Upper lobe of right lung (tissue), 1 donor: ENCODE measurements around the gene EAF2. TPM values are rescaled to one million over a fixed set of nuclear protein-coding genes. Genes with fewer than 3 reads are reported as not detected.
A peak's percentile ranks its signal among the peaks of the same experiment; 100 is the strongest.

Source experiments
- ATAC-seq: fragments of 200-7000 bp; cut with Tn5 transposase; one replicate; pipeline ENCODE4 v1.9.1; 2020; ENCODE audit warnings: mild to moderate bottlenecking, moderate library complexity
- DNase-seq: peaks from one replicate; pipeline ENCODE4 v3.0.0-alpha.2; 2020
- H3K27ac ChIP-seq: fragments of 200-600 bp; one replicate; pipeline ENCODE4 v1.8.0; 2022
- H3K27me3 ChIP-seq: fragments of 200-600 bp; one replicate; pipeline ENCODE4 v1.8.0; 2022; ENCODE audit warnings: mild to moderate bottlenecking
- H3K36me3 ChIP-seq: fragments of 200-600 bp; one replicate; pipeline ENCODE4 v1.8.0; 2022
- H3K4me1 ChIP-seq: fragments of 200-600 bp; one replicate; pipeline ENCODE4 v1.8.0; 2022
- H3K4me3 ChIP-seq: fragments of 200-600 bp; one replicate; pipeline ENCODE4 v1.8.0; 2022; ENCODE audit warnings: mild to moderate bottlenecking
- H3K9me3 ChIP-seq: fragments of 200-600 bp; one replicate; pipeline ENCODE4 v1.8.0; 2022
- intact Hi-C: fragments of 100-400 bp; cut with DNase I; formaldehyde crosslinking; loops from one replicate; pipeline ENCODE4 v1.11.0; 2022
- long read RNA-seq: library from polyadenylated mRNA; unstranded; transcript quantifications from one replicate; pipeline ENCODE4 v2.0.0, GENCODE V29; 2021
- total RNA-seq: library from RNA; stranded (reverse); fragmentation: NEBNext Ultra II Directional; extraction: Animal tissue kit (Norgen Biotek cat#: 25700); gene quantifications from one replicate; pipeline ENCODE4 v1.2.1, GENCODE V29; 2021
- TF ChIP-seq, protein P1 (sequence below): fragments of 200-600 bp; IDR thresholded peaks from one replicate; pipeline ENCODE4 v1.8.0; 2022; ENCODE audit warnings: antibody characterized with exemption
- donor health status: DM: no; HTN: yes; CAD: no; lungs with severe emphysema.

The EAF2 gene
- total RNA-seq: 4.8 TPM
- long read RNA-seq, transcript EAF2-201 (6 exons, 992 nt): major isoform, 5 of 6 reads
- long read RNA-seq, partial matches to known transcripts: 0 of 6 reads
- long read RNA-seq, other reads (novel, unspliced or antisense): 1 of 6 reads

DNA sequence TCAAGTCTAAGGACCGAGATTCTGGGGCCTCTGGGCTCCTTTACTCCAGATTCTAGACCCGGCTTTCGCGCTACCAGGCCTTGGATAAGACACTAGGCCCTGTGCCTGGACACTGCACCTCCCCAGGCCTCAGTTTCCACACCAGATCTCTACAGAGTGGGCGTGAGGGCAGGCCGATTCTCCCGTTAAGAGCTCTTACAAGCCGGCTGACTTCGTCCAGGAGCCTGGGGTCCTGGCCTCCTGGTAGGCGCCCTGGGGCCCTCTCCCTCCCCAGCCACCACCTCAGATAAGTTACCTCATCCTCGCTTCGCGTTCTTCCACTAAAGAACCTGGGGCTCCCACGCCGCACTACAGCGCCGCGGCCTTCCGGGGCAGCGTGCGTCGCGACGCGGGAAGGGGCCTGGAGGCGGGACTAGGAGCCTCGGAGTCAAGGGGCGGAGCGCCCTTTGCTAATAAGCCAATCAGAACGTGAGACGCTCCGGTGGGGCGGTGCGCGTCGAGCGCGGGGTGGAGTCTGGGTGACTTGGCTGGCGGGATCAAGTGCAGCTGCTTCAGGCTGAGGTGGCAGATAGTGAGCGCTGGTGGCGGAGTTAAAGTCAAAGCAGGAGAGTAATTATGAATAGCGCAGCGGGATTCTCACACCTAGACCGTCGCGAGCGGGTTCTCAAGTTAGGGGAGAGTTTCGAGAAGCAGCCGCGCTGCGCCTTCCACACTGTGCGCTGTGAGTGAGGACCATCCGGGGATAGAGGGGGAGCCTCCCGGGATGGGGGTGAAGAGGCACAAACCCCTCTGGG is at the start of gene EAF2, which contains the start of gene IQCB1:
Gene EAF2 (plus strand): TSS at position 539 of the 794 bp plus-strand sequence. CDS start 77 bp downstream, at position 616.
Gene IQCB1 (minus strand): TSS at position 390 of the 794 bp plus-strand sequence. CDS start 6,100 bp downstream, outside the sequence.
- no peaks in the 10 kb centered on the region for H3K27me3 ChIP-seq
- TF ChIP-seq, protein P1, sequence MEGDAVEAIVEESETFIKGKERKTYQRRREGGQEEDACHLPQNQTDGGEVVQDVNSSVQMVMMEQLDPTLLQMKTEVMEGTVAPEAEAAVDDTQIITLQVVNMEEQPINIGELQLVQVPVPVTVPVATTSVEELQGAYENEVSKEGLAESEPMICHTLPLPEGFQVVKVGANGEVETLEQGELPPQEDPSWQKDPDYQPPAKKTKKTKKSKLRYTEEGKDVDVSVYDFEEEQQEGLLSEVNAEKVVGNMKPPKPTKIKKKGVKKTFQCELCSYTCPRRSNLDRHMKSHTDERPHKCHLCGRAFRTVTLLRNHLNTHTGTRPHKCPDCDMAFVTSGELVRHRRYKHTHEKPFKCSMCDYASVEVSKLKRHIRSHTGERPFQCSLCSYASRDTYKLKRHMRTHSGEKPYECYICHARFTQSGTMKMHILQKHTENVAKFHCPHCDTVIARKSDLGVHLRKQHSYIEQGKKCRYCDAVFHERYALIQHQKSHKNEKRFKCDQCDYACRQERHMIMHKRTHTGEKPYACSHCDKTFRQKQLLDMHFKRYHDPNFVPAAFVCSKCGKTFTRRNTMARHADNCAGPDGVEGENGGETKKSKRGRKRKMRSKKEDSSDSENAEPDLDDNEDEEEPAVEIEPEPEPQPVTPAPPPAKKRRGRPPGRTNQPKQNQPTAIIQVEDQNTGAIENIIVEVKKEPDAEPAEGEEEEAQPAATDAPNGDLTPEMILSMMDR: no peak
- H3K4me1 ChIP-seq: peaks cover 17% of the 10 kb centered on the region
- DNase-seq (peak; percentile 98), ATAC-seq (peak; percentile 100)
- H3K36me3 ChIP-seq: peaks cover 5% of the 10 kb centered on the region
- intact Hi-C loops: no loop called here
- no peaks in the 10 kb centered on the region for H3K9me3 ChIP-seq
- H3K27ac ChIP-seq: peak within 1 kb of the TSS; percentile 85
- H3K4me3 ChIP-seq: peak within 1 kb of the TSS; percentile 79

DNA sequence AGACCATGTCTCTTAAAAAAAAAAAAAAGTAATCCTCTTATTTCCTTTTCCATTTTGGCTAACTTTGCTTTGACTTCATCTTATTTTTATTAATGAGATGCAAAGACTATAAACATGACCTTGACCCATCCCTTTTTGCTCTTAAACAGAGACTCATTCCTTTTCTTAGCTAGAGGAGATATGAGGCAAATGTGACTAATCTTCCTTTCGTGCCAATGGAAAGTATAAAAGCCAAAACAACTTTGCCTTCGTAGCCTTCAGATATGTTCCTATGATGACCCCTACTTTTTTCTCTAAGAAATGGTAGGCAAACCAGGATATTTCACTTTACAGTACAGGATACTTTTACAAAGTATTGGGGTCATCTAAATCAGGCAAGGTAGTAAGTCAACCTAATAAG is 48.5 kb upstream of the EAF2 start:
- H3K36me3 ChIP-seq: peaks cover 68% of the 10 kb centered on the region
- no peak overlapping the region for H3K4me3 ChIP-seq
- no peaks in the 10 kb centered on the region for H3K9me3 ChIP-seq
- H3K27me3 ChIP-seq: no peaks in the 10 kb centered on the region
- no peak overlapping the region for H3K27ac ChIP-seq
- DNase-seq (no peak), ATAC-seq (no peak)
- intact Hi-C loops: no loop called here
- no peaks in the 10 kb centered on the region for H3K4me1 ChIP-seq
- TF ChIP-seq, protein P1: no peak

DNA sequence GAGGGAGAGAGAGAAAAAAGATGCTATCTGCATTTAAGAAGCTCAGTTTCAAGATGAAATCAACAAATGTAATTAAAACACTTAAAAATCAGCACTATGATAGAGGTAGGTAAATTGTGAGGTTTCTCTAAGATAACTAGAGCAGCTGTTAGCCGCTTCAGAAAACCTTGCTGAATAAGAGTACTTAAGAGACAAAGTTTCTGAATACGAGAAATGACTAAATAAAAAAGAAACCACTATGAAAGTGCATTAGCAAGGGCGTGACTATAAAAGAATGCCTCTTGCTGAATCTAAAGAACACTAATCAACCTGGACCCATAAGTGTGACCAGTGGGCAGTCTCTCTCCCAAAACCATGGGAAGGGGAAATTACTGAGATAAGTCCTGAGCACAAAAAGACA is 41.9 kb upstream of the EAF2 start:
- Histone ChIP-seq H3K4me3 (no peak overlapping the region), H3K4me1 (no peaks in the 10 kb centered on the region), H3K36me3 (peaks cover 23% of the 10 kb centered on the region), H3K27ac (no peak overlapping the region), H3K27me3 (no peaks in the 10 kb centered on the region), H3K9me3 (no peaks in the 10 kb centered on the region)
- no peak for DNase-seq
- intact Hi-C loops: no loop called here
- no peak for ATAC-seq
- TF ChIP-seq, protein P1: no peak

DNA sequence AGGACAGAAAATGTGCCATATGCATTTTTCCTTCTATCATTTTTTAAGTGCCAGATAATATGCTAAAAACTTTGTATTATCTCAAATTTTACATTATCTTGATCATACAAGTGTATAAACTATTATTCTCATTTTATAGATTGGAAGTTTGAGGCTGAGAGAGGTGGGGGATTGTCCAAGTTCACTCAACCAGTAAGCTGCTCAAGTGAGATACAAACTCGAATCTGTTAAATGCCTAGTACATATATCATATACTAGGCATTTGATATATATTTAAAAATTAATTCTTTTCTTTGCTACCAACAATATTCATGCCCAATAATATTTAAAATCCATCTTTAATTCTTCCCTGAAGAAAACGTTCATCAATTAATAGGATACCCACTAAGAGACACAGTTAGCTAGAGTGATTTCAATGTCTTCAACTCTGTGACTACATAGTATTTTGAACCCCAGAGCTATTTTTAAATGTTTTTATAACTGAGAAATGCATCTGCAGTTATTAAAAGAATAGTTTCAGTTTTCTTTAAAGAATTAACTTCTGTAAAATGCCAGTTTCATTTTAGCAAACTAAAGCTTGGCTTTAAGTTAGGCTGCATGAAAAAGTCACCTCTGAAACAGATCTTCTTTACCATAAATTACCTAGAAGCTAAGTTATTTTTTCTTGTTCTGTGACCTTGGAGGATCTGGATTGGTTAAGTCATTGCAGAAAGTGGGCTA is 40.6 kb upstream of the EAF2 start:
- H3K27me3 ChIP-seq: no peaks in the 10 kb centered on the region
- ATAC-seq (no peak), DNase-seq (no peak)
- peaks cover 14% of the 10 kb centered on the region for H3K36me3 ChIP-seq
- TF ChIP-seq, protein P1: no peak
- intact Hi-C loops: no loop called here
- H3K4me1 ChIP-seq: no peaks in the 10 kb centered on the region
- no peaks in the 10 kb centered on the region for H3K9me3 ChIP-seq
- no peak overlapping the region for H3K4me3 ChIP-seq
- H3K27ac ChIP-seq: no peak overlapping the region

DNA sequence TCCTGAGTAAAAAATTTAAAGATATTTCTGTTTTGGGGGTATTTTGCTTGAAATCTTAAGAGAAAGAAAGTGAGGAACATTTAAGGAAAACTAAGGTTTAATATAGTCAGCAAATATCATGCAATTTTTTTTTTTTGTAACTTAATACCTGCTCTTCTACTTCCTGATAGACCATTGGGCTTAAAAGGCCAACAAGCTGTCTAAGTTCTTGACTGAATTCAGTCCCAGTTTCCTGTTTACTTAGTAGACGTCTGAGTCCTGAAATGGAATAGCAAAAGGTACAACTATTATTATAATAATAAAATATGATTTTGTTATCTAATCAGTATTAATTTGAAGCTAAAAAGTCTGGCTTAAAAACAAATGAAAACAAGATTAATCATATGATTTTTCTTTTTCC is 38.0 kb upstream of the EAF2 start:
- TF ChIP-seq, protein P1: no peak
- ATAC-seq: no peak
- intact Hi-C loops: no loop called here
- no peak overlapping the region for H3K4me3 ChIP-seq
- no peaks in the 10 kb centered on the region for H3K4me1 ChIP-seq
- no peaks in the 10 kb centered on the region for H3K27me3 ChIP-seq
- DNase-seq: no peak
- H3K9me3 ChIP-seq: no peaks in the 10 kb centered on the region
- H3K27ac ChIP-seq: no peak overlapping the region
- peaks cover 5% of the 10 kb centered on the region for H3K36me3 ChIP-seq
